ENCODE measurements around the gene IL1RL2. TPM values are rescaled to one million over a fixed set of nuclear protein-coding genes. Genes with fewer than 3 reads are reported as not detected.

IL1RL2 gene
- total and polyA plus RNA-seq, 2 of the 8 experiments (the other 6 are each of a cell fraction or from before 2014, with no cell fraction given): not detected

GRCh38 chr2:102229141-102229769 is 42.4 kb downstream of the IL1RL2 start (continued):
- no peak for TF ChIP-seq FOSL1 (IDR thresholded peaks at IDR 0.05; ENCODE audit: insufficient read depth, low read depth, low read length)
- no peak for TF ChIP-seq RFX5 (IDR thresholded peaks at IDR 0.05; ENCODE audit: borderline replicate concordance, low read depth, low read length)
- TF ChIP-seq SUZ12 (IDR thresholded peaks at IDR 0.05; ENCODE audit: low read length): no peak
- TF ChIP-seq RAD21 (IDR thresholded peaks at IDR 0.05 in 1 of 2, conservative IDR thresholded peaks at IDR 0.05 in 1 of 2; ENCODE audit: low read depth in 2 of 2, low read length in 2 of 2): no peak
